Measurements from ENCODE around the gene TACR2.

Gene TACR2

GRCh38 chr10:69449841-69450240 lies 33.1 kb upstream of the TACR2 start:
- peak; percentile 32 for DNase-seq

DNA sequence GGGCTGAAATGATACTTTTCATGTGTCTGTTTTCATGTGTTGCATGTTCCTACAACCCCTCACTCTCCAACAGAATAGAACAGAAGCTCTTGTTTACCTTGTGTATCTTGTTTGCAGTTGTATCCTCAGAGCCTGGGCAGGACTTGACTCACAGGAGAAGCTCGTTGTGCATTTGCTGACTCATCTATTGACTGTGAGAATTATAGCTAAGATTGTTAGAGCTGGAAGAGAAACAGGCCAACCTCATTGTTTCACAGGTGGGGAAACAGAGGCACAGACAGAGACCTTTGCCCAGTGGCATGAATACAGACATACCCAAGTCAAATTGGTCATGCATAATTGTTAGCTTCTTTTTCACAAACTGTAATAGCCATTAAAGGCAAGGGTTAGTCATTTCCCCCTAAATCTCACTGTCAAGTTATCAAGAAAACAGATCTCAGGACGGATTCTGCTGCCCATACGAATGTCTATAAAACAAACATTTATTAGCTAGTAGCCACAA lies 30.0 kb upstream of the TACR2 start:
- DNase-seq, result no peak

- no peak for DNase-seq
Measured at GRCh38 chr10:69446229-69446628, 29.5 kb upstream of the TACR2 start.

DNA sequence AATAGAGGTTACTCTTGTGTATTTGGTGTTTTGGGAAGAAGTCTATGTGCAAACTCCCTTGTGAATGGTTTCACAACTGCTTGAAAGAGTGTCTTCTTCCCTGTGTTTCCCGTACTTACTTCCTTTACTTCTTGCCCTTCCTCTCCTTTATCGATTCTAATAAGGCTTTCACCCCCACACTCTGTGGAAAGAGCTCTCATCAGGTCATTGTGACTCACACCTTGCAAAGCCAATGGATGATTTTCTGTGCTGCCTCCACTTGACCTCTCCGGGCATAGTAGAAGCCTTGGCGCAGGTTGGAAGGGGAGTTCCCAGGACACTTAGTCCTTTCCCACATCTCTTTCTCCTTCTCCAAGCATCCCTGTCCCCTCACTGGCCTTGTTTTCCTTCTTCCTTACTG lies 28.3 kb upstream of the TACR2 start:
- no peak for DNase-seq

DNA sequence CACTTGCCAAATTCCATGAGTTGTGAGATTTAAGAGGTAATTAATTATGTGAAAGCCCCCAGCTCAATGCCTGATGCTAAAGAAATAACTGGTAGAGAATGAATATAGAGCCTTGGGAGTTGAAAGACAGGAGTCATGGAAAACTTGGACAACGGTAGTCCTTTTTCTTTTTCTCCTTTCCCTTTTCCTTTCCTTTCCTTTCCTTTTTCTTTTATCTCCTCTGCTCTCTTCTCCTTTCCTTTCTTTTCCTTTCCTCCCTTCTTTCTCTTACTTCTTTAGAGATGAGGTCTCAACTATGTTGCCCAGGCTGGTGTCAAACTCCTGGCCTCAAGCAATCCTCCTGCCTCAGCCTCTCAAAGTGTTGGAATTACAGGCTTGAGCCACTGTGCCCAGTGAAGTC lies 26.6 kb upstream of the TACR2 start:
- no peak for DNase-seq

GRCh38 chr10:69439813-69440506 lies 23.2 kb upstream of the TACR2 start:
- DNase-seq, result no peak

DNA sequence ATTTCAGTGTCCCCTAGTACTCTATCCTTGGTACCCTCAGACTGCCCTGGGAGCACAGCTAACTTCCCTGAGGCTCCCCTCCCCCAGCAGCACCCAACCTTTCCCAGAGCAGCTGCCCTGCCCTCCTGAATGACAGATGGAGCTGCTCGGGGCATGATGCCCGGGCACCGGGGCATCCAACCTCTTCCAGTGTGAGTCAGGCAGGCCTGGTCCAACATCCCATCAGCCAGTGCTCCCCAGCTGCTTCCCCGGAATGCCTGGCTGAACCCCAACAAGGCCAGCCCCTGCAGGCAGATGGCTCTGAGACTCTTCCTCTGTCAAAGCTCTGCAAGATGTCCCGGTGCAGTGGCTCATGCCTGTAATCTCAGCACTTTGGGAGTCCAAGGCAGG lies 22.6 kb upstream of the TACR2 start:
- no peak for DNase-seq

DNA sequence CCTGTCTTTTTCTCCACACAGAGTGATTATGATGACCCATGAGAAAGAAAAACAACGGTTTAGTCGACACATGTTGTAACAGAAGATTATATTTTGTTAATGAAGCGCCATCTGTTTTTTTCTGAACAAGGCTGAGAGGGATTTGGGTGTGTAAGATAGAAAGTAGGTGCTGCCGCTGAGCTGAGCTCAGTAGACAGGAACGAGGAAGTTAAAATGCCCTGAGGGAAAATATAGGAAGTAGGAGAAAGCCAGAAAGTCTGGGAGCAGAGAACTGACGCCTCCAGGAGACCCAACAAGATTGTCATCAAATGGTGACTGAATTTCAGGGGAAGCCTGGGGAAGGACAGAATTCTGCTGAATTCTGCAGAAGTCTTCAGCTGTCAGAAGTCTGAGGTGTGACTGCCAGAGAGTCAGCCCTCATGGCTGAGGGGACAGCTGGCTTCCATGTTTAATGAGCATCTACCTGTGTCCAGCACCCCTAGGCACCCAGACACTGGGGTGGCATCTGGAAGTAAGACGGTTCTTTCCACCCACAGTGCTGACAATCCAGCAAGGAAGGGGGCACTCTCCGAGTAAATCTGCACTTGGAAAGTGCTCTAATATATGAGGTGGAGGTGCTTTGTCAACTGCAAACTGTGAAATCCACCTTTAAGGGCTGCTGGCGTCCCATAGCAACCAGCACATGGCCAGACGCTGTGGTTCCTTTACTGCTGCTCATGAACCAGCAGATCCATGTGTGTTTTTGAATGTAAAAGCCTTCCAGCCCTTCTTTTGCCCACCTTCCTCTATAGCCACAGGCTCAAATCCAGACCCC lies 22.0 kb upstream of the TACR2 start:
- no peak for DNase-seq

GRCh38 chr10:69437321-69438259 lies 20.9 kb upstream of the TACR2 start:
- DNase-seq, result no peak

GRCh38 chr10:69435966-69436520 lies 19.3 kb upstream of the TACR2 start:
- DNase-seq, result no peak

GRCh38 chr10:69434926-69435325 lies 18.2 kb upstream of the TACR2 start:
- DNase-seq, result no peak

DNA sequence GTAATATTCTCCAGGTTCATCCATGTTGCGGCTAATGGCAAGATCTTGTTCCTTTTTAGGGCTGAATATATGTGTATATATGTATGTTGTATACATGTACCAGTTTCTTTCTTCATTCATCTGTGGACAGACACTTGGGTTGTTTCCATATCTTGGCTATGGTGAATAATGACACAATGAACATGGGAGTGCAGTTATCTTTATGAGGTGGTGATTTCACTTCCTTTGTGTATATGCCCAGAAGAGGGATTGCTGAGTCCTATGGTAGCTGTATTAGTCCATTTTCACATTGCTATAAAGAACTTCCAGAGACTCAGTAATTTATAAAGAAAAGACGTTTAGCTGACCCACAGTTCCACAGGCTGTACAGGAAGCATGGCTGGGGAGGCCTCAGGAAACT lies 17.5 kb upstream of the TACR2 start:
- no peak for DNase-seq

DNA sequence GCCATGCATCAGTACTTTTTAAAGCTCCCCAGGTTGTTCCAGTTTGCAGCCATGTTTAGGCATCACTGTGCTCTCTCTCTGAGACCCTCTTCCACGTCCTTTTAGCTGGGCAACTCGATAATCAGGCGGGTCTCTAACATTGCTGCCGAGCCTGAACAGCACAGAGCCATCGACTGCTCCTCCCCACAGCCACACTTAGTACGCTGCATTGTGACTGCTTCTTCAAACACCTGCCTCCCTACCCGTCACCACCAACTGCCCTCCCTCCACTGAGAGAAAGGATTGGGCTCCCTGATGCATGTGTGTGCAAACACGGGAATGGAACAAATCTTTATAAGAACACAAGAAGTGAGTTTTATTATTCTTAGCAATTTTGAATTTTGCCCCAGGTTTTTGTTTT lies 11.4 kb upstream of the TACR2 start:
- DNase-seq, result peak; percentile 25

DNA sequence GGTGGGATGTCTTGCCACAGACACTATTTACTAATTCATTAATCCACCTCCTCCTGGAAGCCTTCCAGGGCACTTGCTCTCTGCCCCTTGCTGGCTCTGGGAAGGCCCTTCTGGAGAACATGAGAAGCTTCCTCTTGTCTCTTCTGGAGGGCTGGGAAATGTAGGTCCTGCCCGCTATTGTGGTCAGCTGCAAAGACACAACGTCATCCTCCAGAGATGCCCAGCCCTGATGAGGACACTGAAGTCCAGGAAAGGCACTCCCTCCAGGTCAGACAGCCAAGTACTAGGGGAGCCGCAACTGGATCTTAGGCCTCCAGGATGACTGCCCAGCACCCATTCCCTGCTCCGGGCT lies 9.6 kb upstream of the TACR2 start:
- no peak for DNase-seq

DNA sequence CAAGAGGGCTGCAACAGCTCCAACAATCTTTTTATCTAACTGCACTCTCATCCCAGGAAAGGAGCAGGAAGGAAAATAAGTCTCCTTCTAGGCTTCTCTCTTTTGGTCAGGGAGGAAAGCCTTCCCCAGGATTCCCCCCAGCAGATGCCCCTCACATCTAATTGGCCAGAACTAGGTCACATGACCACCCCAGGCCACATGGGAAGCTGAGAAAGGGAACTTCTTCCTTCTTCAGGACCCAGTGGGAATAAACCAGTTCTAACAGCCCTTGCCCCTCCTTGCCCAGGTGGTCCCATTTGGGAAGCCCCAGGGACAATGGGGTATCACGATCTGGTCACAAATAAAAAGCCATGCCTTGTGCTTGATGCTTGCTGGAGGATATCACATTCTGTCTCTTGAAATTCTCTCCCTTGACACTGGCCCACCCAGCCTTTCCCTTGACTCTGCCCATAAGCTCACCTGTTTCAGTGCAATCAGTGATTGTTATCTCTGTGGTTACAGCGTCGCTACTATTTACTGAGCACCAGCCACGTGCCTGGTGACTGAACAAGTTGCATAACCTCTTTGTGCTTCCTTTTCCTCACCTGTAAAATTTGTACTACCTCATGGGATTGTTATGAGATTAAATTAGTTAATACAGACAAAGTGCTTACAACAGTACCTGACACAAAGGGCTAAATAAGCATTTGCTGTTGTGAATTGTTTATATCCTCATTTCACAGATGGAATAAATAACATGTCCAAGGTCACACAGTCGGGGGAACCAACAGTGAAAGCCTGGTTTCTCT lies 9.0 kb upstream of the TACR2 start:
- DNase-seq, result no peak

GRCh38 chr10:69425041-69425440 lies 8.3 kb upstream of the TACR2 start:
- DNase-seq, result no peak

DNA sequence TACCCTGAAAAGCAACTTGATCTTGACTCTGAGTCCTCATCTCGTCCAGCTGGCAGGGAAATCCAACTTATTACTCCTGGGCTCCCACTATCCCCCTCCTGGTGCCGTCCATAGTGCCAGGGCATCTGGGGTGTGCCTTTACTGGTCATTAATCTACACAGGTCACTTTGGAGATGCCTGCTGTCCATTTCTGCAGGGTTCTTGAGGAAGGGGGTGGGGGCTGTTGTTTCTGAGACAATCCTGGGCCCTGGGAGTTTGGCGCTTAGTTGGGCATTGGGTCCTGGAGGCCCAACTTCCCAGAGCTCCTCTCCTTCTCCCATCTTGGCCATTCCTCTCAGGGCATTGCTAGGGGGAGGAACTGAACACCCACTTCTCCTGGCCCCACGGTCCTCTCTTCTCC lies 6.0 kb upstream of the TACR2 start:
- no peak for DNase-seq

DNA sequence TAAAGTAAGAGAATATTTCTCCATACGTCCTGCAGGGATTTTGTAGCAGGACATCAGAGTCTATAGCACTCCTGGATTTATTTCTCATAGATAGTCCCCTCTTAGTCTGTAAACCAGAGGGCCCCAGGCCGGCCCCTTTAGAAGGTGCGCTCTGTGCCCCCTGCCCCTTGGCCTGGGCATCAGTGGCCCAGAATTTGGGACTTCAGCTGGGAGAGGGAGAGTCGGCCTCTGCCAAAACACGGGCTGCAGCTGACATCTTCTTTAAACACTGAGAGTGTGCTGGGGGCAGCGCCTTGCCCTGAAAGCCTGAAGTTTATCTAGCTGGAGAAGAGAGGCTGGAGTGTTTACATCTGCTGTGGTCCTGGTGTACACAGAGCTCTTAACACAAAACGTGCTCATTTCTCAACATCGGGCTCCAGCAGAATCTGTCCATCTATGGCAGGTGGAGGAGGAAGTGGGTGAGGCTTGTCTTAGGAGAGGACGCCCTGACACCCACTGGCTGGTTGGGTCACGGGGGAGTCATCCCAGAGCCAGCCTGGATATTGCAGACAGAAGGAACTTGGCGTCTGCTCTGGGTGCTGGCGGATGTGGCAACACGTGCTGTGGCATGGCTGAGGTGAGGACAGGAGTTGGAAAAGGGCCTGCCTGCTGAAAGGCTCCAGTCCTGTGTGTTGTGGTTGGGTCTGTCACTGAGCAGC lies 5.0 kb upstream of the TACR2 start:
- peak; percentile 53 for DNase-seq

DNA sequence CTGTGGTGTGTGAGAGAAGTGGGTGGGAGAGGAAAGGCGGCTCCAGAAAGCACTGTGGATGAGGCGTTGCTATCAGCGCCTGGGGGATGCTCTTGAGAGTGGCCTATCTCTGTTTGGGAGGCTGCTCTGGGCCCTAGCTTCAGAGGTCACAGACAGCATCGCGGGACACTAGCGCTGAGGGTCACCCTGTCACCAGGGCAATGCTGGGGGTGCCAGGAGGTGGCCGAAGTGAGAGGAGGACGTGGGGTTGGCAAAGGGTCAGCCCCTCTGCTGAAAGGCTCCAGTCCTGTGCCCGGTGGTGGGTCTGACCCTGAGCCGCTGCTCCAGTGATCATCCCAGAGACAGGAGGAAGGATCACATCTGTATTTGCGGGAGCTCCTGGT lies 3.0 kb upstream of the TACR2 start:
- DNase-seq, result no peak

DNA sequence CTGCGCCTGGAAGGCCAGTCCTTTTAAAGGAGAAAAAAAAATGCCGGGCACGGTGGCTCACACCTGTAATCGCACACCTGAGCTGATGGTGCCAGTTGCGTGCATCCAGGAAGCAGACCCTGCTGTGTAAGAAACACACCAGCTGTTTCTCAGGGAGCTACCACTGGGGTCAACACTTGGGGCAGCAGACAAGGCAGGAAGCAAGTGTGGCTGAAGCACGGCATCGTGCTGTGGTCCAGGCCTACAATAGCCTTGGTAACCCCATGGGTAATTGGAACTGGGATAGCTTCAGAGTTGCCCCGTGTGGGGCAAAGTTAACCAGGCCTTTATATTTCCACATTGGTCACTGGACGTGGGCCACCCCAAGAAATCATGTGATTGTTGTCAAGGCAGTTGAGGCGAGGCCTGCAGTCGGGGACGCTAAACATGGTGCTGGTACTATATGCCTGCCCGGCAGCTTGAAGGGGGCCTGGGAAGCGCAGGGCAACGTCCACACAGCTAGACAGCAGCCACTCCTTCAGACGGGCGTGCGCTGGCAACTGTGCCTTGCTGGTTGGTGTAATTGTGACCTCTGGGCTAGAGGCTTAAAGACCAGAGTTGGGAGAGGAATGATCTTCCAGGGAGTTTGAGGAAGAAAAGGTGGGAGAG lies 2.5 kb upstream of the TACR2 start:
- no peak for DNase-seq
